ENCODE data around the gene SAMD7.

The SAMD7 gene

GRCh38 chr3:169913323-169913722, 2.0 kb downstream of the SAMD7 start:
- DNase-seq: no peak

GRCh38 chr3:169914321-169914720, 2.9 kb downstream of the SAMD7 start:
- DNase-seq: peak; percentile 63 to 65 (median 64)

GRCh38 chr3:169923189-169923588, 11.8 kb downstream of the SAMD7 start:
- no peak for DNase-seq

GRCh38 chr3:169923831-169924230, 12.5 kb downstream of the SAMD7 start:
- no peak for DNase-seq

- peak; percentile 26 to 39 (median 34) for DNase-seq
Measured at GRCh38 chr3:169929830-169930519, 18.6 kb downstream of the SAMD7 start.

- no peak for DNase-seq
Measured at GRCh38 chr3:169930843-169931242, 19.5 kb downstream of the SAMD7 start.

- DNase-seq: no peak
Measured at GRCh38 chr3:169931747-169932520, 20.6 kb downstream of the SAMD7 start.

GRCh38 chr3:169939320-169939719, 27.9 kb downstream of the SAMD7 start:
- DNase-seq: no peak

GRCh38 chr3:169939751-169940150, 28.4 kb downstream of the SAMD7 start:
- no peak for DNase-seq

GRCh38 chr3:169940470-169941181, 29.3 kb downstream of the SAMD7 start:
- peak in 1 of 3 donors; percentile 22 for DNase-seq

- peak; percentile 76 to 92 (median 84) for DNase-seq
Measured at GRCh38 chr3:169945313-169945712, 33.9 kb downstream of the SAMD7 start.

GRCh38 chr3:169946336-169946735, 35.0 kb downstream of the SAMD7 start:
- no peak for DNase-seq

- no peak for DNase-seq
Measured at GRCh38 chr3:169948559-169949448, 37.4 kb downstream of the SAMD7 start.

- DNase-seq: peak; percentile 73 to 89 (median 88)
Measured at GRCh38 chr3:169952045-169952444, 40.7 kb downstream of the SAMD7 start.

GRCh38 chr3:169953462-169954141, 42.2 kb downstream of the SAMD7 start:
- no peak for DNase-seq

GRCh38 chr3:169954142-169954756, 42.9 kb downstream of the SAMD7 start:
- DNase-seq: peak; percentile 64 to 87 (median 83)

- DNase-seq: peak in 2 of 3 donors; percentile 37 to 46
Measured at GRCh38 chr3:169955406-169955805, 44.0 kb downstream of the SAMD7 start.

GRCh38 chr3:169964176-169964575, 52.8 kb downstream of the SAMD7 start:
- no peak for DNase-seq

GRCh38 chr3:169965562-169966427, 54.4 kb downstream of the SAMD7 start:
- no peak for DNase-seq

GRCh38 chr3:169966428-169966950, 55.1 kb downstream of the SAMD7 start, which contains the start of gene SEC62:
Gene SEC62, plus strand, starts transcription at chr3:169966807. Its CDS starts 16 bp downstream, at chr3:169966823.
- peak; percentile 93 to 97 (median 97) for DNase-seq

All from suppressor macrophage treated with lipopolysaccharide for 1 hour (primary cell).